GM18909 (cell line): ENCODE data around the gene HEPACAM.

Experiments
- ATAC-seq: cut with Tn5 transposase; IDR thresholded peaks from one replicate; pipeline ENCODE4 v1.9.1; 2021; ENCODE audit warnings: mild to moderate bottlenecking; ENCODE audit not compliant: unreplicated experiment, poor library complexity

HEPACAM gene

DNA sequence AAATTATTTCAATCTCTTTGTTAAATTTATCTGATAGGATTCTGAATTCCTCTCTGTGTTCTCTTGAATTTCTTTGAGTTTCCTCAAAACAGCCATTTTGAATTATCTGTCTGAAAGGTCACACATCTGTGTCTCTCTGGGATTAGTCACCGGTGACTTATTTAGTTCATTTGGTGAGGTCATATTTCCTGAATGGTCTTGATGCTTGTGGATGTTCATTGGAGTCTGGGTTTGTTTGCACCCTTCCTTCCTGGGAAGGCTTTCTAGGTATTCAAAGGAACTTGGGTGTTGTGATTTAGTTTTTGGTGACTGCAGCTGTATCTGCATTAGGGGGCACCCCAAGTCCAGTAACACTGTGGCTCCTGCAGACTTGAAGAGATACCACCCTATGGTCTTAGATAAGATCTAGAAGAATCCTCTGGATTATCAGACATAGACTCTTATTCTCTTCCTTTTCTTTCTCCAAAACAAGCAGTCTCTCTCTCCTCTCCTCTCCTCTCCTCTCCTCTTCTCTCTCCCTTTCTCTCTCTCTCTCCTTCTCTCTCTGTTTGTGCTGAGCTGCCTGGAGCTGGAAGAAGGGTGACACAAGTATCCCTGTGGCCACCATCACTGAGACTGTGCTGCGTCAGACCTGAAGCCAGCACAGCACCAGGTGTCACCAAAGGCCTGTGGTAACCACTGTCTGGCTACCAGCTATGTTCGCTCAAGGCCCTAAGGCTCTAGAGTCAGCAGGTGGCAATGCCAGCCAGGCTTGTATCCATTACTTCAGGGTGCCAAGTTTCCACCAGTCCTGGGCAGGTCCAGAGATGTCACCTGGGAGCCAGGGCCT is 20.1 kb downstream of the HEPACAM start:
- no peak for ATAC-seq

DNA sequence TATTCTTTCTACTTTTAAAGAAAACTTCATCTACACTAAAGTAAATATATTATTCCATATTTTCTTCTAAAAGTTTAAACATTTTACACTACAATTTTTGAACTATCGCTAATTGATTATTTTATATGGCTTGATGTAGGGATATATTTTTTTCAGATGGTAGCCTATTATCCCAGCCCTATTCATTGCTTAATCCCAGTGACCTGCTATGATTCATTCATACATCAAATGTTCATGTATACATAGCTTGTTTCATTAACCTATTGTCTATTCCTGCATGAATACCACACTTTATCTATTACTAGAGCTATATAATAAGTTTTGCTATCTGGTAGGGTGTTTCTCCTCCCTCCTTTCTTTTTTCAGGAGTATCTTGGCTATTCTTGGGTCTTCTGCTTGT is 33.2 kb downstream of the HEPACAM start:
- no peak for ATAC-seq

DNA sequence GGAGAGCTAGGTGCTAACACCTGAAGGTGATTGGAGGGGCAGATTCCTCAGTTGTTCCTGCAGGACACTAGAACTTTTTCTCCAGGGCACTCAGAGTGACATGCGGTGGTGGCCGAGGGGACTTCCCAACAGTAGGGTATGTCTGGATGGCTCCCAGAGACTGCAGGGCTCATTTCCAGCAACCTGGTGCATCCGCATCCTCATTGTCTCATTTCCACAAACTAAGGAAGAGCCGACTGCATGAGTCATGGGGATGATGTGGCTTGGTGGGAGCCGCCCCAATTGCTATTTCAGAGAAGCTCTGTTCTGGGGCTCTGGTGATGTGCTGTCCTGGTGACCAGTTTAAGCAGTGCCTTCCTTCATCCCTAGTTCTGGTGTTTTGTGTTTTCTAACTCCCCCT is 35.4 kb downstream of the HEPACAM start:
- no peak for ATAC-seq

DNA sequence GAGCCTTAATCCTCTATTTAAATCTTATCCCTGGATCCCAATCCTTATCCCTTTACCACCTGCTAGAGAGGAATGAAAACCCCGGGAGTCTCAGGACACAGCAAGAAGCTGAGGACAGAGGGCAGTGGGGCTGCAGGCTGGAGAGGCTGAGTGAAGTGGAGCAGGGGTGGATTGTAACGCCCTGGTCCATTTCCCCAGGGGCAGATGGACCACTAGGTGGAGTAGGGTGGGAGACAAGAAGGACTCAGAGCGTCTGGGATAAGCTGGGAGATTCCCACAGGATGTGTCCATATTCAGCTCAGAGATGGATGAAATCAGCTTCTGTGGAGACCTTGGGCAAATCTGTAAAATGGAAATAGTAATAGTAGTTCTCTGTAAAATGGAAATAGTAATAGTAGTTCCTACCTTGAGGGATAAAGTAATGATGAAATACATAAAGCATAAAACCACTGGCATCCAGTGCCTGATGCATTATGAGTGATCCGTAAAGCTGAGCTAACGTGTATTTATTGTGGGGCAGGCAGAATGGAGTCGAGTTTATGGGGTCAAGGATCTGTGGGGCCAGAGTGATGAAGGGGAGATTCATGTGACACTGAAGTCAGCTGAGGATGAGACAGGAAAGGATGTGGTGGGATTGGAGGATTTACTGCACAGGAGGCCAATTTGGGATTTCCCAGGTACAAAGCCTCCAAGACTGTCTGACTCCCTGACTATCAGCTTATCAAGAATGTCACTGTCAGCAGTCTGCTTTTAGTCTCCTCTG is 36.3 kb downstream of the HEPACAM start:
- no peak for ATAC-seq

DNA sequence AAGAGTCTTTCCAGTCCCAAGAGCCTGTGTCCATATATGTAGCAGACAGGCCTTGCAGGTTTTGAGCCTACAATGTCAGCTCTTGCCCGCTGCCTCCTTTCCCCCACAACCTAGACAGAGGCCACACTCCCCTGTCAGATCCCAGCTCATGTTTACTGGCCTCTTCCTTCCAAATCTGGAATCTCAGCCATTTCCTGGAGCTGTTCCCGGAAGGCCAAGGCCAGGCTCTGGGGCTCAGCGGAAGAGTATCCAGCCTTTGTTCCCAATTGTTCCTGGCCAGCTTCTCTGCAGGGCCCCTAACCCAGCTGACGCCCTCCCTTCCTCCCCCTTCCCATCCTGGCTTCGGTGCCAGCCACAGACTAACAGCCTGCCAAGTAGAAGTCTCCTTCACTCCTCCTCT is 37.1 kb downstream of the HEPACAM start:
- no peak for ATAC-seq

DNA sequence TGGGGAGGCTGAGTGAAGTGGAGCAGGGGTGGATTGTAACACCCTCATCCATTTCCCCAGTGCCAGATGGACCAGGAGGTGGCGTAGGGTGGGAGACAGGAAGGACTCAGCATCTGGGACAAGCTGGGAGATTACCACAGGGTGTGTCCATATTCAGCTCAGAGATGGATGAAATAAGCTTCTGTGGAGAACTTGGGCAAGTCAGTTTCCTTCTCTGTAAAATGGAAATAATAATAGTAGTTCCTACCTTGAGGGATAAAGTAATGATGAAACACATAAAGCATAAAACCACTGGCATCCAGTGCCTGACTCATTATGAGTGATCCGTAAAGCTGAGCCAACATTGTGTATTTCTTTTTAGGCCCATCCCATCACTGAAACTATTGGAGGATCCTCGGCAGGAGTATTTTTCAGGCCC is 37.6 kb downstream of the HEPACAM start:
- ATAC-seq: no peak

DNA sequence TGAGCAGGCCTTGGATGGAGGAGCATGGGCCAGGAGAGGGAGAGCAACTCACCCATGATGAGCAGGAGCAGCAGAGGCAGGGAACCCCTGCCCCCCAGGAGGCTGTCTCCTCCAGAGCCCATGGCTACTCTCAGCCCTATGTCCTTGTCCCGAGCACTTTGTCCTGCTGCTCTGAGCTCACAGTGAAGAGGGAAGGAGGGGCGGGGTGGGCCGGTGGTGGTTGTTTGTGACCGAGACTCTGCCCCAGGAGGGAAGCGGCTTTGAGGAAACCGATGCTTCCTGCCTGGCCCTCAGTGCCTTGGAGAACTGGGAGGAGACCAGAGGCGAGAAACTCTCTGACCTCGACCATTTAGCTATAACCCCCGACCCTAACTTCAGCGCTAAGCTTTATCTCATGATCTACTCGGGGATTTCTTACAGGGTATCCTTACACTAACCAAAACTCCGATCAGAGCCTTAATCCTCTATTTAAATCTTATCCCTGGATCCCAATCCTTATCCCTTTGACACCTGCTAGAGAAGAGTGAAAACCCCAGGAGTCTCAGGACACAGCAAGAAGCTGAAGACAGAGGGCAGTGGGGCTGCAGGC is 38.1 kb downstream of the HEPACAM start, which contains the start of gene ROBO4:
TSS of gene ROBO4 (minus strand) at position 192 of the 589 bp plus-strand sequence. CDS start at position 122, 70 bp downstream.
- ATAC-seq: no peak

DNA sequence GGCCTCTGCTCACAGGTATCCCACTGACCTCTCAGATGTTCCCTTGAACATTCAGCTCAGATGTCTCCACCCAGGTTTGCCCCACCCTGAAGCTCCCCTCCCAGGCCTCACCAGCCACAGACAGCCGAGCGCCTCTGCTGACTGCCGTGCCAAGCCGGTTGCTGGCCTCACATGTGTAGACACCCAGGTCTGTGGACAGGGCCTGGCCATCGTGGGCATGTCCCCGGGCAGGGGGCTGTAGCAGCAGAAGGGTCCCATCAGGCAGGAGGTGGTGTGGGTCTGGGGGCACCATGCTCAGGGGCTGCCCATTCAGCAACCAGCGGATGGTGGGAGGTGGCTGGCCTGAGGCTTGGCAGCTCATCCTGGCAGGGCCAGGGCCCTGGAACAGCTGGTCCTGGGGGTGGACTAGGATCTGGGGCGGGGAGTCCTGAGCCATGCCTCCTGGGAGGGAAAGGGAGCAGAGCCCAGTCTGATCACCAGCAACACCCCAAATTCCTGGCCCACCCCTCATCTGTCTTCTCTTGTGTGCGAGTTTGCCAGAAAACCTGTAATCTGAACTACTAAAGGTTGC is 38.9 kb downstream of the HEPACAM start:
- no peak for ATAC-seq

DNA sequence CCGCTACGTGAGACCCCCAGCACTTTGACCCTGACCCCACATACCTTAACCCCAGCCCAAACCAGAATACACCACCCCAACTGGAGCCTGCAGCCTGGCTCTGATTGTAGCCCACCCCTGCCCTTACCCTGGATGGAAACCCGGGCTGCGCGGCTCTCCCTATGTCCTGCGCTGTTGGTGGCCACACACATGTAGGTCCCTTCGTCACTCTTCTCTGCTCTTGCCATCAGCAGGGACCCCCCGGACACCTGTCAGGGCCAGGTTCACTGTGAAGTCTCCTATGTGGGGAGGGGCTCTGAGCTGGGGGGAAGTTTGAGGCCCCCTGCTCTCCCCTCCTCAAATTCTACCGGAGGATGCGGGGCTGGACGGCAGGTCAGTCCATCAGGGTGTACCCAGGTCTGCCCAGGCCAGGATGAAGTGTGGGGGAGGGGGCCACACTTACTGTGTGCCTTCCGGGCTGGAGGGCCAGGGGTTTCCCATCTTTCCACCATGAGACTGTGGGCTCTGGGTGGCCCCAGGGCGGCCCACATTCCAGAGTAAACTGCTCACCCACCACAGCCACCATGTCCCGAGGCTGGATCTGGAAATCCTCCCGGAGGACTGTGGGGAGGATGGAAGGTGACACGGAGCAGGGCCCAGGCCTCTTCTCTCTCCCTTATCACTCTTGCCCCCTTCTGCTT is 39.6 kb downstream of the HEPACAM start:
- ATAC-seq: no peak

DNA sequence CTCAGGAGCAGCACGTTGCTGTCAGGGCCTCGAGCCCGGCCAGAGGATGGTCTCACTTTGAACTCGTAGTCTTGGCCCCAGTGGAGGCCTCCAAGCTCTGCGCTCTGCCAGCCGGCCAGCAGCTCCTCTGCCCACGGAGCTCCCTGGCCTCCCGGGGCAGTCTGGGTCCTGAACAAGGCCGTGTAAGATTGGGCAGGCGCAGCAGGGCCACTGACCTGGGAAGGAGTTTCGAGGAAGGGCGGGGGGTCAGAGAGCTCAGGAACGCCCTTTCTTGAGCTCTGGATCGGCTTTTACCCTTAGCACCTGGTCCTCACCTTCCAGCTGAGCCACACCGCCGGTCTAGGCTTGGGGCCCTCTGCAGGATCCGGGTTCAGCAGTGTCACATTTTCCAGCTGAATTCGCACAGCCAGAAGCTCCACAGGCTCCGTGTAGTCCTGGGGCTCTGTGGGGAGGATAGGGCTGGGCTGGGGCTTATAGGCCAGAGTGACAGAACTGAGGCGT is 40.3 kb downstream of the HEPACAM start:
- ATAC-seq: no peak

DNA sequence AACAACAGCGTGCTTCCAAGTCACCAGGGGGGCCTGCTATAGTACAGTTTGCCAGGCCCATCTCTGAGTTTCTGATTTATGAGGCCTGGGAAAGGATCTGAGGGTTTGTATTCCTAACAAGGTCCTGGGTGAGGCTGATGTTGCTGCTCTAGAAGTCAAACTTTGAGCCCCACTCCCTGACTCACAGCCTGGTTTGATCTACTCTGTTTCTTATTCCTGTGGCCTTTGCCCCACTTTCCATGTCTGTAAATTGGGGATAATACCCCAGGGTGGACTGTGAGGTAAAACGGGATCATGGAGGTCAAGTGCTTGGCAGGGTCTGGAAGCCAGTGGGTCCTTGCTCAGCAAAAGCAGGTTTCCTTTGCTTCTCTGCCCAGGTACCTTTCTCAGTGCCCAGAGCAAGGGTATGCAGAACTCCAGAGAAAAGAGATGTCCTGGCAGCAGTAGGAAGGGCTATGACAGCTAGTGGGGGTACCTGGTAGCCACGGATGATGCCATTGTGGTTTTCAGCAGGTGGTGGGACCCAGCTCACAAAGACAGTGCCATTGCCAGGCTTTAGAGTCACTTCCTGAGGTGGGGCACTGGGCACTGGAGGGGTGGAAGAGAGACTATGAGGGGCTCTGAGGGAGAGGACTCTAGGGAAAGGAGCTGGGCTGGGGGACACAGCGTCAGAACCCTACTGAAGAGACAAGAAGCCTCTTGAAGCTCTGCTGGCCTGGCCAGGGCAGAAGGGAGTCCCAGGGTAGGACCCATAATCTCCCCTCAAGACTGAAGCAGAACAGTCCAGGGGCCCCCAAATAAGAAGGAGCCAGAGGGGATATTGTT is 41.0 kb downstream of the HEPACAM start:
- no peak for ATAC-seq

DNA sequence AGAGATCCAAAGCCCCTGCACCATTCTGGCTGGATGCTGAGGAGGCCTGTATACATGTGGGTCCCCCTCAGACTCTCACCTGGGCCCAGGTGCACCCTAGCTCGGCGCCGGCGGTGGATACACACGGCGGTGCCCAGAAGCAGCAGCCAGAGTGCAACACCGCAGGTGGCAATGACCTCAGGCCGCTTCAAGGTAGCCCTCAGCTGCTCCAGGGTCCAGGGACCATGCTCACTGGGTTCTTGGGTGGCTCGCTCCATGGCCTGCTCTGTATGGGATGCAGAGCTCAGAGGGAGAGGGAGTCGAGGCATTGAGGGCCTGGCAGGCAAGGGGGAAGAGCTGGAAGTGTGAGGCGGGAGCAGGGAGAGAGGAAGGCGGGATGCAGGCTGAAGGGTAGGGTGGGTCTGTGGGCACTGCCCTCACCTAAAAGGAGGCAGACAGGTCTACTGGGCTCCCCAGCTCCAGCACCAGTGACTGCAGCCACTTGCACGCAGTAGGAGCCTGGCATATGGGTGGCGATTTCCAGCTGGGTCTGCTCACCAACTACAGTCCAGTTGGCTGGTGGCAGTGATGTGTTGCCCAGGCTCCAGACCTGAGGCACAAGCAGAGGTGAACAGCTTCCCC is 42.0 kb downstream of the HEPACAM start:
- no peak for ATAC-seq

DNA sequence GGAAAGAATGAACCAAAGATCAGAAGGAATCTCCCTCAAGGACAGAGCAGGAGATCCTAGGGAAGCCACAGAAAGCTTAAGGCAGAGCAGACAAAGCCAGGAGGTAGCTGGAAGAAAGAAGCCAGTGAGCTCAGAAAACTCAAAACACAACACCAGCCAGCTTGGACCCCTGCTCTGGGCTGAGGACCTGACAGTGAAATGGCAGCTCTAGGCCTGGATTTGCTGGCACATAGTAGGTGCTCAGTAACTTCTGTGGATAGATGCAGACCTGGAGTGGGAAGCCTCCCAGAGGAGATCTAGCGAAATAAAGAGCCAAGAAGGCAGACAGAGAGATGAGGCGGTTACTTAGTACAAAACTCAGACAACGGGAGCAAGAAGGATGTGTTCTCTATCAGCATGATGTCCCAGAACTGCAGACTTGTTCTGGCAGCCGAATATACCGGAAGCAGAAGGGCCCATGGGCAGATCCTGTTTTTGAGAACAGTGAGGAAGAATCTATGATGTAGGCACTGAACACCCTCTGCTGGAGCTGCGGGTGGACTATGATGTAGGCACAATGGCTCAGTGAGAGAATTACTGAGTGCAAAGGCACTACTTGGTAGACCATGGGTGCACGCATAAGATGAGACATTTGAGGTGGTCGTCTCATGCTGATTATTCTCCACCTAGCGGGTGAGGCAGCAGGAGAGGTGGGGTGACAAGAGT is 42.9 kb downstream of the HEPACAM start:
- no peak for ATAC-seq

DNA sequence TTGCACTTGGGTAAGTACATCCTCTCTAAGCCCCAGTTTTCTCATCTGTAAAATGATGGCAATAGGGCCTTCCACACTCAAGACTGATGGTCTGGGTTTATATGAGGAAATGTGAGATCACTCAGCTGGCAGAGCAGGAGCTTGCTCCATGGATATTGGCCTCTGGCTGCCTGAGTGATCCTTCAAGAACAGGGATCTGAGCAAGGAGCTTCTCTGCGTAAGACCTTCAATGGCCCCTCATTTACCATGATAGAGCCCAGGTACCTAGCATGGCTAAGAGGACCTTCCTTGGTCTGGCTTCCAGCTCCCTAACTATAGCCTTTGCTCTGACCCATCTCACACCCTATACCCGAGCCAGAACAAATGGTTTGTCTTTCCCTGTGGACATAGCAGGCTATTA is 43.7 kb downstream of the HEPACAM start:
- ATAC-seq: no peak

DNA sequence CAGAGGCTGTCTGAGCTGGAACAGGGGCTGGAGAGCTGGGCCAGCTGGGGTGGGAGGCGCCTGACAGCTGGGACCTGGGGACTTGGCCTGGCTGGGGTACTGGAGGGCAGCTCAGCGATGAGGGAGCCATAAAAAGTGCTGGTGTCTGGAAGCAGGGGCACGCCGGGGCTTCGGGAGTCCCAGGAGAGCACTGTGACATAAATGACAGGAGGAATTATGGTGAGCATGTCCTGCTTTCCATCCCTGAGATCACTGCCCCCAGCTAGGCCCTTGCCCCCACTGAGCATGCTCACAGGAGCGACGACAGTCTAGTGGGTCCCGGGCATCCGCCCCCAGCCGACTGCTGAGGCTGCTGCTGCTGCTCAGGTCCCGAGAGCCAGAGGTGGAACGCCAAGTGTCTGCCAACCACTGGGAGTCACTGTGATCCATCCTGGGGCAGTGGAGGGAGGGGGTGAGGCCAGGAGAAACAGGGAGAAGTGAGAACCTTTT is 44.4 kb downstream of the HEPACAM start:
- ATAC-seq: no peak

DNA sequence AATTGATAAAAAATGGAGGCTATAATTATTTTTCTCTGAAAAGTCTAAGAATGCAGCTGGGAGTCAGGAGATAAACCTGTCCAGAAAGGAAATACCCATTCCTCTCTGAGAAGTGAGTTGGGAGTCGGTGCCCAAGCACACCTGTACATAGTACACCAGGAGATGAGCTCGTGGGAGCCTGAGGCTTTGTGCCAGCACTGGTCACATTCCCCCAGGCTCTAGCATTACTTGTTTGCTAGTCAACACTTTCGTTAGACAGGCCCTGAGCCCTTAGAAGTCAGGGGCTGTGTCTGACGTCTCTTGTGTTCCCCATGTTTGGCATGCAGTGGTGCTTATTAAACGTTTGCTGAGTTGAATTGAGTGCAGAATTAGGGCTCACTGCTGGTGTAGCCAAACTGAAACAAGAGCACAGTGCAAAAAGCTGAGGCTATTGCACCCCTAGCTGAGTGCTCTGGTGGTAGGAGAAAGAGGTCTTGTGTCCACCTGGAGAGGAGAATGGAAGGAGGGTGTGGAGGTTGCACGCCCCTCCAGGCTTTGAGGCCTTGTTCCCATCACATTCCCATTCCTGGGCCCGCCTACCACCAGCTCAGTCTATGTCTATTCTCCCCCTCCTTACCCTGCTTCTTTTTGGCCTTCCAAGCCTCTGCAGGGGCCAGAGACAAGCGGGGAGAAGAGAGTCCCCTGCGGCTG is 45.0 kb downstream of the HEPACAM start:
- no peak for ATAC-seq

DNA sequence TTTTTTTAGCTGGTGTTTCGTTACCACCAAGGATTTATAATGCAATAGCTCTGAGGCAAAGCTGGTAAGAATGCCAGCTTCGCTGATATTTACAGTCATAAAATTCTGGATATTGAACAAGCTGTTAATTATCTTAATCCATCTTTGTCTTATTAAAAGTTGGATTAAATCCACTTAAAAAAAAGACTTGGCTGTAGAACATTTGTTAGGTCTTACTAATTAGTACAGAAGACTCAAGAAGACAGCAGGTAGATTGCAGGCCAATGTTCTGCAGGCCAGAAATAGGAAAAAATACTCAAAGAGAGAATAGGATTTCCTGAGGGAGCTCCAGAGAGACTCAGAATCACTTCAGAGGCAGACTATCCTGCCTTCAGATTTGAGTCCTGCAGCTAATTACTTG is 45.7 kb downstream of the HEPACAM start:
- no peak for ATAC-seq
